Medulla oblongata (tissue), 1 donor: Measurements from ENCODE around the gene PYY.
"Not testable (repeated sequence)": the region's sequence is repeated elsewhere in the genome, so short reads cannot be mapped to it uniquely, and the experiment has no call there.

Source experiments
- DNase-seq: peaks from one replicate; pipeline ENCODE4 v3.0.0-alpha.2; 2015; ENCODE audit errors: extremely low spot score

Gene PYY

DNA sequence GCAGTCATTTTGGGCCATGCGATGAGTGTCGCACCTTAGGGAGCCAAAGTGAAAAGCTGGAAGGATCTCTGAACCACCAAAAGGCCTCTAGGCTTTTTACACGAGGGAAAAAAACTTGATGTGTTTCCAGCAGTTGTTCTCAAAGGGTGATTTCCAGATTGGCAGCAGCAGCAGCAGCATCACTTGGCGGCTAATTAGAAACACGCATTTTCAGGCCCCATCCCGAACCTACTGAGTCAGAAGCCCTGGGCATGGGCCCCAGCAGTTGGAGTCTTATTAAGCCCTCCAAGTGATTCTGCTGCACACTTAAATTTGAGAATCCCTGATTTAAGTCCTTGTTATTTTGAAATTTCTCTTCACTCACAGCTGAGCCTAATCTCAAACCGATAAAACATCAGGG is 25.3 kb upstream of the PYY start:
- no peak for DNase-seq

DNA sequence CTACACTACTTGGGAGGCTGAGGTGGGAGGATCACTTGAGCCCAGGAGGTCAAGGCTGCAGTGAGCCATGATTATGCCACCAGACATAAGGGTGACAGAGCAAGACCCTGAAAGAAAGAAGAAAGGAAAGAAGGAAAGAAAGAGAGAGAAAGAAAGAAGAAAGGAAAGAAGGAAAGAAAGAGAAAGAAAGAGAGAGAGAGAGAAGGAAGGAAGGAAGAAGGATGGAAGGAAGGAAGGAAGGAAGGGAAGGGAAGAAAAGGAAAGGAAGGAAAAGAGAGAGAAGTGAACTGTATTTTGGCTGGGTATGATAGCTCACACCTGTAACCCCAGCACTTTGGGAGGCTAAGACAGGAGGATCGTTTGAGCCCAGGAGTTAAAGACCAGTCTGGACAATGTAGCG is 24.3 kb upstream of the PYY start:
- DNase-seq, result no peak

DNA sequence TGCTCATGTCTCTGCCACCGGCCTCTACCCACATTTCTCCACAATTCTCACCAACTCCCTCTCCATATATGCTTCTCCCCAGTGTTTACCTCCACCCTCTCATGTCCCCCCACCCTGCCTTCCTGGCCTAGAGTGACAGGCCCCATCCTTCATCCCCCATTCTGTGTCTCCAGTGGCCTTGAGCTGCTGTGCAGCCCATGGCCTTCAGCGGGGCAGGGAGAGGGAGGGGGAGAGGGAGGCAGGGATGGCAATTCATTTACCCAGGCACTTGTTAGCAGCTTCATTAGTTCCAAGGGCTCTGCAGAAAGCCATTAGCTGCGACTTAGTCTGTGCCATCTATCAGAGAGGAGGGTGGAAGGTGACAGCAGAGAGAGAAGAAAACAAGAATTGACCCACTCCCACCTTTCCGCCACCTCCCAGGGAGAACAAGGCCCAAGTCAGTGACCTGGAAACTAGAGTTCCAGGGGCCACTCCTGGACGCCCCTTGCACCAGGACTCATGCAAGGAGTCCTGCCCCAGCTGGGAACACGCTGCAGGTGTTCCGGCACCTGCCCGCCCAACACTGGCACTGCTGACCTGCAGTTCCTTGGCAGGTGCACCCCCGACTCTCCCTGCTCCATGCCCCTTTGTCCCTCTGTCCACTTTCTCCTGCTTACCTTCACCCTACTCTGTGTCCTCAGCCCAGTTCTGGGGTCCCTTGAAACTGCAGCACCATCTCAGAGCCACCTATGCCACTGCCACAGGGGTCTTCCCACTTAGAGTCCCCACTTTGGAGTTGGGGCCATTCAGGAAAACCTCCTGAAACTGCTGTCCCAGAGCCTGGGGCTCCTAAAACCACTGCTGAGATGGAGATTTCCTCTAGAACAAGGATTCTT is 23.5 kb upstream of the PYY start:
- DNase-seq, result no peak

DNA sequence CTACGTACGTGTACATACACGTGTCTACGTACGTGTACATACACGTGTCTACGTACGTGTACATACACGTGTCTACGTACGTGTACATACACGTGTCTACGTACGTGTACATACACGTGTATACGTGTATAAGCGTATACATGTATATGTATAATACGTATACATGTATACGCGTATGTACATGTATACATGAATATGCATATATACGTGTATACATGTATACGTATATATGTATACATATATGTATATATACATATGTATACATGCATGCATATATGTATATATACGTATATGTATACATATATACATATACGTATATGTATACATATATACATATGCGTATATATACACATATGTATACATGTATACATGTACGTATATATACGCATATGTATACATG is 22.2 kb upstream of the PYY start:
- DNase-seq, result no peak

DNA sequence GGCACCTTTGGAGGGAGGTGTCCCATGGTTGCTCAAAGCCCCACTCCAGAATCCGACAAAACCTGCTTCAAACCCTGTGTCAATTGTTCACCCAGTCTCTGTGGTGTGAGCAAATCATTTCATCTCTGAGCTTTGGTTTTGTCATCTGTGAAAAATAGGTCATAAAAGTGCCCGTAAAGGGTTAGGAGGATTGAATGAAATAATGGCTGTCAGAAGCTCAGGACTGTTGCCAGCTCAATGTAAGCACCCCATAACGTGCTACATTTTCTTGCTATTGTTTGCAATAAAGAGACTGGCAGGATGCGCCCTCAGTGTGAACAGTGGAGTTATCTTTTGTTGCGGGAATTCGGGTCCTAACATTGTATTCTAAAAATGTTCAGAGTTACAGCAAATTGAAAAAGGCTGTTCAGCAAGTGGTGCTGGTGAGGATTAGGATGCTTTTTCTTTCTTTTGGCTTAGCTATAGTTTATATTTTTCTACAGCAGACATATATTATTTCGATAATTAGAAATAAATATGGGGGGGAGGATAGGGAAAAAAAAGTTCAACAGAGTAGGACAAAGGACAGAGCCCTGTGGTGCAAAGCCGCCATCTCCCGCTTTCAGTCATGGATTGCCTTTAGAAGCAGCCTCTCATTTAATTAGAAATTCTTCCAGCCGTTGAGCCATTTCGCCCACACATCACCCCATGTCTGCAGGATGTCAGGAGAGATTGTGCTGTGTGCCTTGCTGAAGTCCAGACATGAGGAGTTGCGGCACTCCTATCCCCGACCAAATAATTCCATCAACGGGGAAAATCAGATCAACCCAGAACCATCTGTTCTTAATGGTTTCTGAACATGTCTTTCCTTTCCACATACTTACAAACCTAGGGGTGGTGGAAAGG is 20.9 kb upstream of the PYY start:
- DNase-seq, result no peak

DNA sequence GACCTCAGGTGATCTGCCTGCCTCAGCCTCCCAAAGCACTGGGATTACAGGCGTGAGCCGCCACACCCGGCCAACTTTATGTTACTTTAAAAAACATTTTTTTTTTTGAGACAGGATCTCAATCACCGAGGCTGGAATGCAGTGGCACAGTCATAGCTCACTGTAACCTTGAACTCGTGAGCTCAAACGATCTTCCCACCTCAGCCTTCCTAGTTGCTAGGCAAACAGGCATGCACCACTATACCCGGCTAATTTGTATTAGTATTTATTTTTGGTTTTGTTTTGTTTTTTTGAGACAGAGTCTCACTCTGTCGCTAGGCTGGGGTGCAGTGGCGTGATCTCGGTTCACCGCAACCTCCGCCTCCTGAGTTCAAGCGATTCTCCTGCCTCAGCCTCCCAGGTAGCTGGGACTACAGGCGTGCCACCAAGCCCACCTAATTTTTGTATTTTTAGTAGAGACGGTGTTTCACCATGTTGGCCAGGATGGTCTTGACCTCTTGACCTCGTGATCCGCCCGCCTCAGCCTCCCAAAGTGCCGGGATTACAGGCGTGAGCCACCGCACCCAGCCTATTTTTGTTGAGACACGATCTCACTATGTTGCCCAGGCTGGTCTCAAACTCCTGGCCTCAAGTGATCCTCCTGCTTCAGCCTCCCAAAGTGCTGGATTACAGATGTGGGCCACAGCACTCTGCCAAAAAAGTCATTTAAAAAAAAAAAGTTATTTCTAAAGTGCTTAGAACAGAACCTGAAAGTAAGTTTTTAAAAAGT is 18.9 kb upstream of the PYY start:
- not testable (repeated sequence) for DNase-seq

DNA sequence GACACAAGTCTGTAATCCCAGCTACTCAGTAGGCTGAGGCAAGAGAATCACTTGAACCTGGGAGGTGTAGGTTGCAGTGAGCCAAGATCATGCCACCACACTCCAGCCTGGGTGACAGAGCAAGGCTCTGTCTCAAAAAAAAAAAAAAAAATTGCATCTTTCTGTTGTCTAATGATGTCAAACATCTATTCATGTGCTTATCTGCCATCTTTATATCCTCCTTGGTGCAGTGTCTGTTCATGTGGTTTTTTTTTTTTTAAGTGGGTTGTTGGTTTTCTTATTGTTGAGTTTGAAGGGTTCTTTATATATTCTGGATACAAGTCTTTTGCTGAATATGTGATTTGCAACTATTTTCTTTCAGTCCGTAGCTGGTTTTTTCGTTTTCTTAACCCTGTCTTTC is 17.7 kb upstream of the PYY start:
- DNase-seq, result not testable (repeated sequence)

DNA sequence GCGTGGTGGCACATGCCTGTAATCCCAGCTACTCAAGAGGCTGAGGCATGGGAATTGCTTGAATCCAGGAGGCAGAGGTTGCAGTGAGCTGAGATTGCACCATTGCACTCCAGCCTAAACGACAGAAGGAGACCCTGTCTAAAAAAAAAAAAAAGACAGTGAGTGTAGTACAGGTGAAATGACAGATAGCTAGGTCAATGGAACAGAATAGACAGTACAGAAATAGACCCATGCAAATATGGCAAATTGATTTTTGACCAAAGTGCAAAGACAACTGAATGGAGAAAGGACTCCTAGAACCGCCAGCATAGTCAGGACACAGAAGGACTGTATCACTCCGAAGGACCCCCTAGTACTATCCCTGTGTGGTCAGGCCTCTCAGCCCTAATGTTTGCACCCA is 16.6 kb upstream of the PYY start:
- DNase-seq, result no peak

DNA sequence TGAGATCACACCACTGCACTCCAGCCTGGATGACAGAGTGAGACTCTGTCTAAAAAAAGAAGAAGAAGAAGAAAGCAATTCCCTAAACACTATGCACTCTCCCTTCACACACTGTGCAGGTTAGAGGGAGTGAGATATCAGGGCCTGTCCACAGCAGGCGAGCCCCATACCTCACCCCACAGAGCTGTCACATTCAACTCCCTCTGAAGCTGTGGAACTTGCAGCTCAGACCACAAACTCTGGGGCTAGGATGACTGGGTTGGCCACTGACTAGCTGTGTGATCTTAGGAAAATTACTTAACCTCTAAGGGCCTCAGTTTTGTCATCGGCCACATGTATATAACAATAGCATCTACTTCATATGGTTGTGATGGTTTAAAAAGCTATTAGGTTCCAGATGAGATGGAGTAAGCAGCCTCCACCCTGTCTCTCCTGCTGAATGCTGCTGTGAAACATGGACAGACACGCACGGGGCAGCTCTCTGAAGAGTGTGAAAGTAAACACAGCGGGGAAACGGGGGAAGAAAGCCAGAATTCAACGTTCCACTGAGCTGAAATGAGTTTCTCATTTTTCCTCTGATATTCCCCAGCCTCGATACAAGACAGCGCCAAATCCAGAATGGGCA is 13.6 kb upstream of the PYY start:
- DNase-seq, result no peak

DNA sequence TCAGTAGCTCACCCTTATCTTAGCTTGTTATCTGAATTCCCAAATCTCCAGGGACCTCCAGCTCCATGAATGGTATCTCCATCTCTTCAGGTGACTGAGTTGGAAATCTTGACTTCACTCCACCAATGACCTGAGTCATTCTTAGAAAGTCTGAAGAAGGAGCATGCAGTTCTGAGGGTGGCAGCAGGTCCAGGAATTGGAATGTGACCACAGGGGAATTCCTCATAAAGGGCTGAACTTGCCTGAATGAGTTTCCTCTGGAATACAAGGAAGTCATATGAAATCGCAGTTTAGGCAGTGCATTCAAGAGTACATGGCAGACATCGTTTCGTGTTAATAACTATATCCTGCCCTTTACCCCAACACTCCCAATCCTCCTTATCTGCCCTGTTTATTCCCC is 12.5 kb upstream of the PYY start:
- no peak for DNase-seq

DNA sequence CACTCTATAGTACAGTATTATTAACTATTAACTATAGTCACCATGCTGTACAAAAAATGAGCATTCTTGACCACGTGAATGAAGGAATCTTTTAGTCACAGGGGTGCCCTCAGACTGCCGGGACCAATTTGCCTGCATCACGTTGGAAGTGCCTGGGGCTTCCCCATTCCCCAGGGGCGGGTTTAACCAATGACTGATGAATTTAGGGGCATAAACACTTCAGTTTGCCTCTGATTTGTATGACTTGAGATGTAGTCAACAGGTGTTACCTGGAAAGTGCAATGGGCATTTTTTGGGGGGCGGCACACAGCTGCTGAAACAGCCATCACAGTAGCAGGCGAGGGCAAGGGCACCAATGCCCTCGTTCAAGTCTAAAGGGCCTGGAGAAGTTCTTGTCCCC is 8.7 kb upstream of the PYY start:
- DNase-seq, result no peak

DNA sequence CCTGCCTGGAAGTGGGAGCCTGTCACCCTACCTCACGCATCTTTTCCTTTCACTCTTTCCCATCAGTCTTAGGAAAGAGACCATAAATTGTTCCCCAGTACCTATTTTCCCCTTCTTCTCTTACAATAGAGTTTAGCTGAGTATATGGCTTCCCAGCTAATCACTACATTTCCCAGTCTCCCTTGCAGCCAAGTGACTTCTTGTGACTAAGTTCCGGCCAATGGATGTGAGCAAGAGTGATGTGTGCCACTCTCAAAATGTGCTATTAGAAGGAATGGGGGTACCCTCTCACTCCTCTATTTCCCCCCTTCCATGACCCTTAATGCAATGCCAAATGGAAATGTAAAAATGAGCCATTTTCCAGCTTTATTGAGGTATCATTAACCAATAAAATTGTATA is 8.2 kb upstream of the PYY start:
- DNase-seq, result no peak

DNA sequence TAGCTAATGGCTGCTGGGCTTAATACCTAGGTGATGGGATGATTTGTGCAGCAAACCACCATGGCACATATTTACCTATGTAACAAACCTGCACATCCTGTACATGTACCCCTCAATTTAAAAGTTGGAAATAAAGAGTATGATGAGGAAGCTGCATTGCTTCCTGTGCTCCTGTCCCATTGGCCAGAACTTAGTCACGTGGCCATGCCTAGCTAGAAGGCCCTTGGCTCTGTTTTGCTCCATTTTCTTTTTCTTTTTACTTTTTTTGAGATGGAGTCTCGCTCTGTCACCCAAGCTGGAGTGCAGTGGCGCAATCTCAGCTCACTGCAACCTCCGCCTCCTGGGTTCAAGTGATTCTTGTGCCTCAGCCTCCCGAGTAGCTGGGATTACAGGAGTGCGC is 7.6 kb upstream of the PYY start:
- not testable (repeated sequence) for DNase-seq

DNA sequence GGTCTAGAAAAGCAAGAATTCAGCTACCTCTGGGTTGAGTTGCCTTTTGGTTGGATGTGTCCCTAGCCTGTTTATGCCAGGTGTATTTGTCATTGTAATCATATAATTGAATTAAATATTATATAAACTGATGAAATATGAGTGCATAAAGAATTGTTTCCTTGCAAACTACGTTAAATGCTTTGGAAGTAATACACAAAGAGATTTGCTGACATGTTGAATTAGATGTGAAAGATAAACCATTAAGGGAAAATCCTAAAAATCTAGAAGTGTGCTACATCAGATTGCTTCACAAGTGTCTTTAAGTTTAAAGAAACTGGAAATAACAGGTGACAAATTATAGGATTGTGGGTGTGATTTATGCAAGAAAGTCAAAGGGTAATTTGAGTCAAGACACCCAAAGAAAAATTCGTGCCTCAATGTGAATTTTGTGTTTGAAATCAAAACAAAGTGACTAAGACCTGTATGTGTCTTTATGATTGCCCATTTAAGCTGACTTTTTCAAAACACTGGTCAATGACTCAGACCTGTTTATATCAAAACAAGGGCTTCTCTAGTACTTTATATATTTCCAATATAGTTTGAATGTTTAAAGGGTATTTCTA is 5.1 kb upstream of the PYY start:
- DNase-seq, result no peak

DNA sequence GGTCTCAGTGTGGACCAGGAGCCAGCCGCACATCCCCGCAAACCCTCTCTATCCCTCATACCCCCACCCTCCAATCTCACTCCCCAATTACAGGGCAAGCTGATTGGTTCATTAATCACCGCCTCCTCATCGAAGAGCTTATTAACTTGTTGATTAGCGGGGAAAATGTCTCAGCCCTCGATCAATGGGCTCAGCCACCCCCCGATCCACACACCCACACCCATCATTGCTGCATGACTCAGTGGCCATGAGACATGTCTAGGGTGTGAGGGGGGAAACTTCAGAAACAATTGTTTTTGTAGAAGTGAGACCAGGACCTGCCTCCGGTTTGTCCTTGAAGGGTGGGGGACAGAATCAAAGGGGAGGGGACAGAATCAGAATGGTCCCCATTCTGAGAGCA is 2.5 kb upstream of the PYY start:
- no peak for DNase-seq

DNA sequence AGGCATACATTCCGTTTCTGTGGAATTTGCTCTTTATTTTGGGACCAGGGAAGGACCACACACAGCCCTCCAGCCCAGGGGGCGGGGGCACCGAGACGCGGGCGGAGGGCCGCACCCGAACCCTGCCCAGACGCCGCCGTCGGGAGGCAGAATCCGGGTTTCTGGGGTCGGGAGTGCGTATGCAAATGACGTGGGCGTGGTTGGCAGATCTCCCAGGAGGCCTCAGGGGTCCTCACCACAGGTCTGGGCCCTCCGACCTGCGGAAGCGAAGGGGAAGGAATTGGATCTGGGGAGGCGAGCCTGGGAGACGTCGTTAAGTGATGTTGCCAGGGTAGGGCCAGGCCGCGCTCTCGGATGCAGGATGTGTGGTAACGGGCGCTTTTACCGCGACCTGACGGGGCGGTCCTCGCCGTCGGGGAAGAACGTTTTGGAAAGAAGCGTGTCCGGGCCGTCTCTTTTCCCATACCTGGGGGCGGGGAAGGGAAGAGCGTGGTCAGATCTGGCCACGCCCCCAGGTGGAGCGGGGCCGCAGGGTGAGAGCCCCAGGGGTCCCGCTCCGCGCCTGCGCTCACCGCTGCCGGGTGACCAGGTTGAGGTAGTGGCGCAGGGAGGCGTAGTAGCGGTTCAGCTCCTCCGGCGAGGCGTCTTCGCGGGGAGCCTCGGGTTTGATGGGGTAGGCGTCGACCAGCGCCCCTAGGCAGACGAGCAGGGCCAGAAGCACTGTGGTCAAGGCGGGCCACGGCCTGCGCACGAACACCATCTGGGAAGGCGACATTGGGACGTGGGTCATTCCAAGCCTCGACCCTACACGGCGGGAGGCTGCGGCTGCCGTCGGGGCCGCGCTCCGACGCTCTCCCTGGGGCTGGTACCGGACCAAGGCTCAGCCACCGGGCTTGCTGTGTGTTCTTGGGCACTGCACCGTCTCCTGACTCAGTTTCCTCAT is 745 bp downstream of the PYY start:
- no peak for DNase-seq

DNA sequence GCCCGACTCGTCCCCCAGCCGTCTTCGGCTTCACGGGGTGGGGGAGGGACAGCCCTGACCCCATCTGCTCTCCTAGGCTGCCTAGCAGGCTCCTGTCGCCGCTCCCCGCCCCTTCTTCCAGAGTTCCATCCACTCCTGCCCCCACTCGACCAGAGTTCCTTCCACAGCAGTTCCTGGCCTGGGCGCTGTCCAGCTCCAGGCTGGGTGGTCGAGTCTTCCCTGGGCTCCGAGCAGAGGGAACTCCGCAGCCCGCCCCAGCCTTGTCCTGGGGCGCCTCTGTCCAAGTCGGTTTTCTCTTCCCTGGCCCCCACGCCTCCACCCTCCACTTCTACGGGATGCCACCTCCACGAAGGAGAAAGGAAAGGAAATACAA is 1.4 kb downstream of the PYY start:
- DNase-seq, result no peak

DNA sequence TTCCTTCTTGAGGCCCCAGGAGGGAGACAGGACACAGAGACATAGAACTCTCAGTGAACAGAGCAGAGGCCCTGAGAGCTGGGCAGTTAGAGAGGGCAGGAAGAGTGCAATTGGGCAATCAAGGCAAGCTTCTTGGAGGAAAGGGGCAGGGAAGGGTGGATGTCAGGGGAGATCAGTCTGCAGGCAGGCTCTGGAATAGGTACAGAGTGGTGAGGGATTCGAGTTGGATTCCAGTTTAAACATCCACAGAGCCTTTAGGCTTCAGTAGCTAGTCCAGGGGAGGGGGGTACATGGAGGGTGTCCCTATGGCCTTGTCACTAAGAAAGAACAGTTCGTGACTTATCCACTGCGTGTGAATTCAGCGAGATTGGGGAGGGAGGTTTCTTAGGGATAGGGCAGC is 2.0 kb downstream of the PYY start:
- no peak for DNase-seq

DNA sequence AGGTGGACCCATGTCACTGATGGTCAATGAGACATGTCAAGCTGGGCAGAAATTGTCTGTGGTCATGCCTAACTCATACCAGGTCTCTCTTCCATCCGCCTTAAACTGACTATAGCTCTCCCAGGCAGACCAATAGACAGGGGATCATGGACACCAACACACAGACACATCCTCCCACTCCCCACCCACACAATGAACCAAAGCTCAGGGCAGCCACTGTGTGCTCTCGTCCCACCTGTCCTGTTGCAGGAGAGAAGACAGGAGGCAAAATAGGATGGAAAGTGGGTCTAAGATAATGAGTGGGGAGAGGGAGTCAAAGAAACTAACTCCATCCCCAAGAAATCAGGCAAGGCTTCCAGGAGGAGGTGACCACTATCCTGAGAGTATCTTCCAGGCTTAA is 3.2 kb downstream of the PYY start:
- no peak for DNase-seq

DNA sequence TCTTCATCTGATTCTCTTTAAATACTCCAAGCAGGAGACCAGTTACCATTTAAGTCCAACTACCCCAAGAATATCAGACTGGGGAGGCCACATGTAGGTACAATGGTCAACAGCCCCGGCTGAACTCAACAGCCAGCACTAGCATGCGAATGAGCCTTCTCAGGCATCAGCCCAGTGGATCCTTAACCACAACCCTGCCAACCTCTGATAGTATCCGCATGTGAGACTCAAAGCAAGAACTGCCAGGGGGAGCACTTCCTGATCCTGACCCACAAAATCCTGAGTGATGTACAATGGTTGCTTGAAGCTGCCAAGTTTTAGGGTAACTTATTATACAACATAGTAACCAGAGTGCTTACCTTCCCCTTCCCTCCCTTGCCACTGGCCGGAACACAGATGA is 4.0 kb downstream of the PYY start:
- no peak for DNase-seq
